Measurements from ENCODE around the gene MAP3K20. TPM values are rescaled to one million over a fixed set of nuclear protein-coding genes. Genes with fewer than 3 reads are reported as not detected.

Gene MAP3K20
- total and polyA plus RNA-seq, 2 of the 4 experiments (the other 2 are of a cell fraction) = 27.5 to 84.4 TPM

DNA sequence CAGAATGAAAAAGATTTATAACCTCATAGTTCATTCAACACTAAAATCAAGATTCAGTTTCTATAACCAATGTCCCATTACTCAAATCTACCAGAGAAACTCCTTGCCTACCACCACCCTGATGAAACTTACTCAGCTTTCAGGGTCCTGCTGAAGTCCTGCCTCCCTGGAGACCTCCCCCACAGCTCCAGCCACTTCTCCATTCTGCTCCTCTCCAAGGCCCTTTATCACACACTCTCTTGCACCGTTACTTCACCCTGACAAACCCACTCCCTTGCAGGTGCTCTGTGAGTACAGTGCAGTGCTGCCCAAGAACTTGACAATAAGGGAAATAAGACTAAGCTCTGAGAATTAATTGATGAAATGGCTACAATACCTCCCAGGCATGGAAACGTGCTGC, 195.5 kb downstream of the MAP3K20 start:
- H2BK120ac ChIP-seq (ENCODE audit: low read depth, low read length) = no peak overlapping the region
- H2BK5ac ChIP-seq (ENCODE audit: low read depth, low read length, poor library complexity, severe bottlenecking) = no peak overlapping the region
- dilution Hi-C loops (cut with HindIII; ENCODE audit: low sequenced_read_pairs, unreplicated experiment) = no loop called here
- H3K27me3 ChIP-seq (ENCODE audit: control insufficient read depth, insufficient read depth, low read length) = no peaks in the 10 kb centered on the region; the same call in 1 of the 2 replicates
- H2BK20ac ChIP-seq (ENCODE audit: low read depth, low read length) = no peak overlapping the region
- H2BK15ac ChIP-seq (ENCODE audit: low read depth, low read length) = no peak overlapping the region
- H2AFZ ChIP-seq (replicated peaks; ENCODE audit: low read length, poor library complexity) = no peak overlapping the region
- no peak overlapping the region for H3K4me3 ChIP-seq (ENCODE audit: insufficient read depth, low read depth, low read length)
- intact Hi-C loops (cut with micrococcal nuclease) = no loop called here
- H4K20me1 ChIP-seq (ENCODE audit: insufficient read depth, low read length) = no peaks in the 10 kb centered on the region
- ChIA-PET CTCF (interaction anchor here (1.0 kb wide), 1 partner anchor 476 kb away, joined by 4 read pairs; no protein-coding TSS in a partner anchor), POLR2A (ENCODE audit: unreplicated experiment) (no interaction called here)
- no CpG with 5 or more reads among the region's 2 CpGs for WGBS, 2 experiments (ENCODE audit: extremely low coverage in 2 of 2, insufficient read length in 1 of 2)
- H3K23ac ChIP-seq (ENCODE audit: low read depth, low read length) = no peak overlapping the region
- H4K5ac ChIP-seq (ENCODE audit: low read depth, low read length) = no peak overlapping the region
- no peak for DNase-seq
- H3K79me1 ChIP-seq (ENCODE audit: low read depth in 1 of 2, low read length in 2 of 2) = no peaks in the 10 kb centered on the region
- no peaks in the 10 kb centered on the region for H3K4me1 ChIP-seq (ENCODE audit: control insufficient read depth, insufficient read depth, low read length)
- H3K27ac ChIP-seq (ENCODE audit: insufficient read depth, low read length) = no peak overlapping the region
- no peak overlapping the region for H3K18ac ChIP-seq (ENCODE audit: low read depth, low read length)
- peaks cover 4% of the 10 kb centered on the region for H3K9me3 ChIP-seq (ENCODE audit: control insufficient read depth, insufficient read depth, low read length)
- no peak for TF ChIP-seq FOS (IDR thresholded peaks at IDR 0.05; ENCODE audit: low read depth, low read length)
- TF ChIP-seq, protein P1, sequence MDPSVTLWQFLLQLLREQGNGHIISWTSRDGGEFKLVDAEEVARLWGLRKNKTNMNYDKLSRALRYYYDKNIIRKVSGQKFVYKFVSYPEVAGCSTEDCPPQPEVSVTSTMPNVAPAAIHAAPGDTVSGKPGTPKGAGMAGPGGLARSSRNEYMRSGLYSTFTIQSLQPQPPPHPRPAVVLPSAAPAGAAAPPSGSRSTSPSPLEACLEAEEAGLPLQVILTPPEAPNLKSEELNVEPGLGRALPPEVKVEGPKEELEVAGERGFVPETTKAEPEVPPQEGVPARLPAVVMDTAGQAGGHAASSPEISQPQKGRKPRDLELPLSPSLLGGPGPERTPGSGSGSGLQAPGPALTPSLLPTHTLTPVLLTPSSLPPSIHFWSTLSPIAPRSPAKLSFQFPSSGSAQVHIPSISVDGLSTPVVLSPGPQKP (IDR thresholded peaks at IDR 0.05; ENCODE audit: borderline replicate concordance, low read depth, low read length) = no peak
- TF ChIP-seq, protein P2, sequence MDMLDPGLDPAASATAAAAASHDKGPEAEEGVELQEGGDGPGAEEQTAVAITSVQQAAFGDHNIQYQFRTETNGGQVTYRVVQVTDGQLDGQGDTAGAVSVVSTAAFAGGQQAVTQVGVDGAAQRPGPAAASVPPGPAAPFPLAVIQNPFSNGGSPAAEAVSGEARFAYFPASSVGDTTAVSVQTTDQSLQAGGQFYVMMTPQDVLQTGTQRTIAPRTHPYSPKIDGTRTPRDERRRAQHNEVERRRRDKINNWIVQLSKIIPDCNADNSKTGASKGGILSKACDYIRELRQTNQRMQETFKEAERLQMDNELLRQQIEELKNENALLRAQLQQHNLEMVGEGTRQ (IDR thresholded peaks at IDR 0.05; ENCODE audit: low read depth, low read length) = no peak
- TF ChIP-seq POLR2A (IDR thresholded peaks at IDR 0.05; ENCODE audit: low read depth, low read length) = no peak
- no peak for TF ChIP-seq RCOR1 (IDR thresholded peaks at IDR 0.05; ENCODE audit: insufficient replicate concordance, low read length)
- no peak for TF ChIP-seq RFX5 (IDR thresholded peaks at IDR 0.05; ENCODE audit: low read depth, low read length)
- TF ChIP-seq MAFK (IDR thresholded peaks at IDR 0.05; ENCODE audit: low read depth, low read length) = no peak
- no peak for TF ChIP-seq MAZ (IDR thresholded peaks at IDR 0.05; ENCODE audit: borderline replicate concordance, low read depth, low read length)
- TF ChIP-seq RAD21 (IDR thresholded peaks at IDR 0.05; ENCODE audit: low read length) = no peak
- no peak for TF ChIP-seq NFE2L2 (IDR thresholded peaks at IDR 0.05; ENCODE audit: low read depth, low read length)
- no peak overlapping the region for H3K56ac ChIP-seq (ENCODE audit: extremely low read depth, insufficient read depth, low read length)
- no peak overlapping the region for H3K14ac ChIP-seq (replicated peaks; ENCODE audit: low read depth, low read length)
- no peak overlapping the region for H2AK5ac ChIP-seq (ENCODE audit: low read depth, low read length)
- no peak overlapping the region for H2AK9ac ChIP-seq (replicated peaks; ENCODE audit: low read depth, low read length, poor library complexity)
- no peaks in the 10 kb centered on the region for H3K9me1 ChIP-seq (ENCODE audit: insufficient read depth, low read length)
- BruUV-seq (replicated peaks) = no TSS peak
- no peaks in the 10 kb centered on the region for H3K36me3 ChIP-seq (ENCODE audit: control insufficient read depth, insufficient read depth, low read length)
- ATAC-seq (ENCODE audit: low read depth) = no peak
- H4K8ac ChIP-seq (ENCODE audit: low read depth in 2 of 2, low read length in 2 of 2) = no peak overlapping the region
- H3K4ac ChIP-seq (ENCODE audit: low read depth, low read length) = no peak overlapping the region
- no peak overlapping the region for H4K91ac ChIP-seq (ENCODE audit: insufficient read depth, low read depth, low read length)
- no peak overlapping the region for H3K9ac ChIP-seq (ENCODE audit: low read depth, low read length)
- H3K4me2 ChIP-seq (ENCODE audit: low read depth, low read length) = no peak overlapping the region
- in situ Hi-C loops (cut with MboI; ENCODE audit: low sequenced_read_pairs) = no loop called here
